Glomerular endothelial cell (primary cell): ENCODE measurements around the gene MAPKAP1. TPM values are rescaled to one million over a fixed set of nuclear protein-coding genes. Genes with fewer than 3 reads are reported as not detected.

Experiments
- DNase-seq: peaks from one replicate; pipeline ENCODE4 v3.0.0-alpha.2; 2011; ENCODE audit warnings: low read depth, low spot score; ENCODE audit errors: extremely low read depth
- total RNA-seq: library from RNA; depleted of rRNA; stranded (reverse); fragments of >200 nt; gene quantifications from 2 replicates; pipeline ENCODE4 v1.2.3, GENCODE V29; 2015

MAPKAP1 gene
- total RNA-seq, 1 donor from 2014 or later, result 84.3 TPM

GRCh38 chr9:125541840-125542243, 165.2 kb downstream of the MAPKAP1 start:
- DNase-seq, result no peak

GRCh38 chr9:125540497-125540896, 166.5 kb downstream of the MAPKAP1 start:
- DNase-seq, result no peak

DNA sequence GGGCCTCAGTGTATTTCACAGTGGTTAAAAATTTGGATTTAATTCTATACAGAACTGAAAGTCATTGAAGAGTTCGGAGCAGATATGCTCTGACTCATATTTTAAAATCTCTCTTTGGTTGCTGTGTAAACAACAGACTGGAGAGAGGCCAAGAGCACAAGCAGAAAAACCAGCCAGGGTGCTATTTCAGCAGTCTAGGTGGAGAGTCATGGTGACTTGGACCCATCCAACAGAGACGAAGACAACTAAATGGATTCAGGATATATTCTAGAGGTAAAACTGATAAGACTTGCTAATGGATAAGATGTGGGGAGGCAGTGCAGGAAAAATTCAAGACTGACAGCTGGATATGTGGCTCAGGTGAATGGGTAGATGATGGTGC, 168.9 kb downstream of the MAPKAP1 start:
- DNase-seq, result no peak

DNA sequence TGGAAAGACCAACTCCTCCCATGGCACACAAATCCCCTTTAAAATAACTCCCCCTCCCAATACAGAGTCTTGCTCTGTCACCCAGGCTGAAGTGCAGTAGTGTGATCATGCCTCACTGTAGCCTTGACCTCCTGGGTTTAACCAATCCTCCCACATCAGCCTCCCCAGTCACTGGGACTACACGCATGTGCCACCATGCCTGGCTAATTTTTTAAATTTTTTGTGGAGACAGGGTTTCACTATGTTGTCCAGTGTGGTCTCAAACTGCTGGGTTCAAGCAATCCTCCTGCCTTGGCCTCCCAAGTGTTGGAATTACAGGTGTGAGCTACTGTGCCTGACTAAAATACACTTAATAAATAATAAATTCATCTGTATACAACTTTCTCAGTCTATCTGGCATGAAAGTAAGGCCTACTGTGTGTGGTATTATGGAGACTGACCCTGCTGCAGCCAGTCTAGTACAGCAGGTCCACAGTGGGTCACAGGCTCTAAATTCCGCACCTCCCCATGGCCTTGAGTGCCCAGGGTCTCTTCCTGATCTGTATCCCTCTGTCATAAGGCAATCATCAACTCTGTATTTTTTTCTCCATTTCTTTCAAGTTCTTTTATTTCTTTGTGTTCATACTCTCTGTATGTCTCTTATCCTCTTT, 169.4 kb downstream of the MAPKAP1 start:
- DNase-seq, result no peak

- no peak for DNase-seq
Observed at GRCh38 chr9:125536776-125537175, 170.2 kb downstream of the MAPKAP1 start.

DNA sequence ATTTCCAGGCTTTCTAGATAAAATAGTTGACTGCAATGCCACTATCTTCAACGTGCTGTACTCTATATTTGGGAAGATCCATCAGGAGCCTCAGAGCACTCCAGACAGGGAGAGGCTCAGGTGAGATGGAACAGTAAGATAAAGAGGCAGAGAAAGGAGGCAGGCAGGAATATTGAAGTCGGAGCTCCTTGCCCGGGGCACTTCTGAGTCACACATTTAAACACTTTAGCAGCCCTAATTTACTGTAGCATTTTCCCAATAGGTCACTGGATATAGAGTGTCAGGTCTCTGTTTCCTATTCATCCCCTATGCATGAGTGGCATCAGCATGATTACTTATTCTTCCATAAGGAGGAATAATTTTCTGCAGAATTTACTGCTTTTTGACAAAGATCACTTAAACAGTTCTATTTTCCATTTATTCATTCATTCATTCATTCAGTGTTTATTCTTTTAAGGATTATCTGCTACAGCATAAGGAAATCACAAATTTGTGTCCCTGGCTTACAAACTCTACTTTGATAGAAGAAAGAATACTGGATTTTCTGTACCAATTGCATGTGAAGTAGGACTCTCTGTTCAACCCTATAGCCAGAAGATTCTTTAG, 170.7 kb downstream of the MAPKAP1 start:
- DNase-seq, result no peak

DNA sequence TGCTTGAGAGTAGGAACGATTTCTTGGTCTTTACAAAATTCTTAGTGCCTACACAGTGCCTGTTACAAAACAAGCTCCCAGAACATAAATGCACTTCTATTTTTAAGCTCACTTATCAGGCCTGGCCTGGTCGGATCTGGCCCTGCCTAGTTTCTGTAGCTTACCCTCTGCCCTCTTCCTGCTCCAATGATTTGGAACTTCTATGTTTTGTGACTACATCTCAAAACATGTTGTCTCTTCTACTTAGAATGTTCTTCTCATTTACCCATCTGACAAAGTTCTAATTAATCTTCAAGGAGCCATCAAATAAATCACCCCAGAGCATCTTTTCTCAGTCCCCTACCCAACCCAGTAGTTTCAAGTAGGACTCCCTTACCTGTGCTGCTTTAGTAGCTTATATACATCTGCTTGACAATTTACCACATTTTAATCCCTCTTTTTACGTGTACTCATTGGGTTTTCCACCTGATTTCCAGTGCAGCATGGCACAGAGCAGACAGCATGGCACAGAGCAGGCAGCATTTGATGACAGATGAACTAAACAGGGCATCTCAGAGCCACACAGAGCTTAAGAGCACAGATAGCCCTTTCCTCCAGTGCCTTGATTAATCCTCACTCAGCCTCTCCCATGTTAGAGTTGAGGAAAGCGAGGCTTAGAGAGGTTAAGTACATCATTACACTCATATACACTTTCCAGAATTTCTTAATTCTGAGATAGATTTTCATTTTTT, 171.9 kb downstream of the MAPKAP1 start:
- DNase-seq, result no peak

DNA sequence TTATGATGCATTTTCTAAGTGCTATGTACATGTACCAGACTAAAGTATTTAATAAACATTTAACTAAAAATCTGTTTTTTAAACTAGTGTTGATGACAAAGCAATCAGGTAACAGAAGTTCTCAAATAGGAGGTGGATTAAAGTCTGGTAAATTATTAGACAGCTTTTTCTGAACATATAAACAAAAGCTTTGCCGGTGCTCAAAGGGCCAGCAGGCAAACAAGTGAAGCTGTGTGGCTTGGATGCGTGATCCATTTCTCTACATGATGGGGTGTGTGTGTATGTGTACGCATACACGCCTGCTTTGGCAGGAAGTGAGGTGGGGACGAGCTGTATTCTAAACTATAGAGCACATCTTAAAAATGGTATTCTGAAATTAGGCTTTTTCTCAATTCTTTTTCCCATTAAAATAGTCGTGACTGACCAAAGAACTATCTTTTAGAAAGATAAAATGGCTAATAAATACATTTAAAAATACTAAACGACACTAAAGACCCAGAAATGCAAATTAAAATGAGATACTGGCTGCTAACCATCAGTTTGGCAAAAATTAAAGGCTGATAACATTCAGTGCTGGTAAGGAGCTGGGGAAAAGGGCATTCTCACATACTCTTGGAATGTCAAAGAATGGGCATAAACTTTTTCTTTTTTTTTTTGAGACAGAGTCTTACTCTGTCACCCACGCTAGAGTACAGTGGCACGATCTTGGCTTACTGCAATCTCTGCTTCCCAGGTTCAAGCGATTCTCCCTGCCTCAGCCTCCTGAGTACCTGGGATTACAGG, 174.0 kb downstream of the MAPKAP1 start:
- no peak for DNase-seq

- DNase-seq, result no peak
Observed at GRCh38 chr9:125532412-125532811, 174.6 kb downstream of the MAPKAP1 start.

DNA sequence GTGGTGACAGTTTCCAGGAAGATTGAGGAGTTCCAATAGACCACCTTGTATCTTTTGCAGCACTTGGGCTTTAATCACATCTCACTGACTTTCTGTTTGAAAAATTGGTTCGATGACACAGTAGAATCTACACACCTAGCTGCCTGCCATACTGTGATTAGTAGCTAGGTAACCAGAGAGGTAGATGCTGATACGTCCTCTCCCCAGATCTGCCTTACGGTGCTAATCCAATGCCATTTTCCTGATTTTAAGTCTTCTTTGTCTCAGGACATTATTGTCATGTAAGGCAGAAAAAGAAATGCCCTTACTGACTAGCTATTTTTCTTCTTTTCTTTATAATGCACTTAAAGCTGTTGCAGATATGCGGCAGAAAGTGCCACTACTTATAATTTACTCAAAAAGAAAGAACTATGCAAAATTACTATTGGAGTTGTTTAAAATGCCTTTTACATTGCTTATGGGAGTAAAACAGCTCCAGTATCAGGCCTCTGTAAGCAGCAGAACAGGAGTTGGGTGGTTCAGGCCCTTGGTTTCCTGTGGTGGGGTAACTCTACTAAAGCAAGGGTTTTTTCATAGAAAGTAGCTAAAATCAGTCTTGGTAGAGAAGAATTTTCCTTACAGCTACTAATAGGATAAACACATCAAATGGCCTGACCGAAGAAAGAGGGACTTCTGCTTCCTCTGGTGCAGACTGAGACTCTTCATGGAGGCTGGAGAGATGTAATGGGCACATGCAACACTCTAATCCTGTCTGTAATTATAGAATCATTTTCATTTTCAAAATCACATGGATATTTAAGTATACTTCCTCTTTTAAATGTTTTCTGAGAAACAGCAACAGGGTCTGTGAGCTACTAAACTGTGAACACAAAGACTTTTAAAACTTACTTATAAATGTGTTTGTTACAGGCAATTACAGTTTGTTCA, 177.2 kb downstream of the MAPKAP1 start:
- DNase-seq, result no peak

GRCh38 chr9:125529107-125529506, 177.9 kb downstream of the MAPKAP1 start:
- no peak for DNase-seq

DNA sequence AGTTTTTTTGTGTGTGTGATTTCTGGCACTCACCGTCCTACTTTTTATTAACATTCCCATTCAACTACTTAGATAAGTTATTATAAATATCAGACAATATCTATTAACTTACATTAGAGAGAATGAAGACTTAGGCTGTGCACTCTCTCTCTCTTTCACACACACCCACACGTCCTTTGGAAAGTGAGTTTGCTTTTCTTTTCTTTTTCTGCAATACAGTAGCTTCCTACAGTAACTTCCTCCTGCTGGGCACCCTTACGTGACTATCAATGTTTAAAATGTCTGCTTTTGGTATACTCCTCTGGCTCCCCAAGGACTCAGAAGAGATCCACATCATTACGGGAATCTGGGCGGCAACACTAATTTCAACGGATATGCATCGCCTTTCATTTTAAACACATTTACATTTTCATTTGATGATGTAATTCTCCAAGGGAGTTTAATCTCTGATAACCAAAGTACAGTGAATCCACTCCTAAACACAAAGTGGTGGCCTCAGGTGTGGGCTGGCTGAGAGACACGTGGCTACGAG, 179.5 kb downstream of the MAPKAP1 start:
- no peak for DNase-seq

DNA sequence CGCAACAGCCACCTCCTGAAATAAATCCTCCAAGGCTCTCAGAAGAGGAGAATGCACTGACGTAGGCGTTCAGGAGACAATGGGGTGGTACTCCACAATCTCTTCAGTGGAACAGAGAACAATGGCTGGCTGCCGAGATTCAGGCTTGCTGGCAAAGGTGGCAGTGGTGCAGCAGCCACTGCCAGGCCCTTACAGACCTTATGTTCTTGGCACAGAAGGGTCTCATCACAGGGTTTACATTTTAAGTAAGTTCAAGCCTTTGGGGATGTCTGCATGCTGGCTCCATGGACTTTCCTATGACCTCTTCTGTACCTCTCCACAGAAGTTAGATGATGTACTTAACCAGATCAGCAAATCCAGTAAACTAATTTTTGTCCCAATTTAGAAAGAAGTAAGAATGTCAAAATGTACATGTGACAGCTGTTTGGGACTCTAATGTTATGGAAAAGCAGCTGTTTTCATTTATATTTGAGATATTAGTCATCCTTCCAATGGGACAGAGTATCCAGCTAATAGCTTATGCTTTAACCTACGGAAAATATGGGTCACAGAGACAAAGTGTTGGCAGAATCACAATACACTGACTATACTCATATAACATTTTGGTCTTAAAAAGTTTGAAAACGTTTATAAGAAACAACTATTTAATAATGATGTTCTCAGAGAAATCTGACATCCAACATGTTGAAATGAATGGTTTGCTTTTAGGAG, 180.9 kb downstream of the MAPKAP1 start:
- DNase-seq, result no peak

- no peak for DNase-seq
Observed at GRCh38 chr9:125524583-125525355, 182.2 kb downstream of the MAPKAP1 start.

- DNase-seq, result no peak
Observed at GRCh38 chr9:125523681-125524080, 183.3 kb downstream of the MAPKAP1 start.

DNA sequence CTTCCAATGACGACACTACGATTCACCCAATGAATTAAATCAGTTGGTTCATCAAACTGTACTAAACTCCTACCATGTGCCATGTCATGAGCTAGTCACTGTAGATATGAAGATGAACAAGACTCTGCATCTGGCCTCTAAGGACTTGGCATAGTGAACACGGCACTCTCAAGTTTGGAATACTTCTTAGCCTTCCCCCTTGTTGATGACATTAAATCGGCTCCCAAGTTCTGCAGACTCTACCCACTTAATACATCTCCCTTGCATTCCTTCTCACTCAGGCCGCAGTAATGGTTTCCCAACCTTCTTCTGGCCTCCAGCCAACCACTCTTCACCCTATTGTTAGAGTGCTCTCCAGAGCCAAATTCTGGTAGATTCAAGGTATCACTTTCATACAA, 184.7 kb downstream of the MAPKAP1 start:
- no peak for DNase-seq

DNA sequence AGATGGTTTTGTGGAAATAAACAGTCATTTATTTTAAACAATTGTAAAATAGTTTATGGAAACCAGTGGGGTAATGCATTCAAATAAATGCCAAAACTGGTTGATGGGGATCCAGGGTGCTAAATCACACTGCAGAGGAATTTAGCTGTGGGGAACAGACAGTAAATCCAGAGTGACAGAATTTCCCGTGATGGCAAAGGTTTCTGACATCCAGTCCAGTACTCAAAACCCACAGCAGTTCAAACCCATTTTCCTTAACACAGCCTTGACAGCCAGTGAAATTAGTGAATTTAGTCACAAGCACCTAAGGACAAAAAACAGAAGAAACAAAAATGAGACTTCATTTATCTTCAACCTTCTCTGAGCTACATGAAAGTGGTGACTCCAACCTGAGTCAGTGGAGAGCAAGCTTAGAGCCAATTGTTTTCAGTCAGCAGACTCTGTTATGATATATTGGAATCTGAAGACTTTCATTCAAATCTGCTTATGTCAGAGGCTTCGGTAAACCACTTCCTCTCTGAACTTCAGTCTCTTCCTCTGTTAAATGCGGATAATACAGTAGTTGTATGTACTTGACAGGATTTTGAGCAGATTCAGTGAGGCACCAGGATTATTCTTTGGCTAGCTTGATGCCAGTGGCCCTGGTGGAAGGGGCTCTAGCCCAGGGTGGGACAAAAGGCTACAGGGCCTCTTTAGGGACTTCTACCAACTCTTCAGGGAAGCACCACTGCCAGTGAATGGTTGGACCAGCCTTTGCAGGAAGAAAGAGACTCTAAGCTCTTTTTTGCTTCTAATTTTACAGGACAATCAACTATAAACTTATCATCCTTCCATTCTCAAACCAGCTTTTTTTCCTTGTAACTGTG, 185.3 kb downstream of the MAPKAP1 start:
- peak; percentile 79 for DNase-seq

DNA sequence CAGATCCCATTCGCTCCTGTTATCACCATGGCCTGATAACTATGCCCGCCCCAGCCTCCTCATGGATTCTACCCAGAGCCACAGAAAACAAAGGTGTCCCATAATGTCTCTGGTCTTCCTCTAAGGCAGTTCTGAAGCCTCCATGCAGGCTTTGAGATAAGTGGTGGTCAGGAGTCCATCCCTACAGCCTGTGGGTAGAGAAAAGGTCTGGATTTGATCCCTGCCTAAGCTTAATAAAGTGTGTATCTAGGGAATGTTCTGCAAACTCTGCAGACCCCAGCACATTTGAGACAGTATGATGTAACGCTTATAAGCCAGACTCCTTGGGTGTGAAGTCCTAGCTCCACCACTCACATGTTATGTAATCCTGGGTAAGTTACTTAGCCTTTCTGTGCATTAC, 187.3 kb downstream of the MAPKAP1 start:
- DNase-seq, result no peak
